ENCODE measurements around the gene MRC1.

The MRC1 gene

DNA sequence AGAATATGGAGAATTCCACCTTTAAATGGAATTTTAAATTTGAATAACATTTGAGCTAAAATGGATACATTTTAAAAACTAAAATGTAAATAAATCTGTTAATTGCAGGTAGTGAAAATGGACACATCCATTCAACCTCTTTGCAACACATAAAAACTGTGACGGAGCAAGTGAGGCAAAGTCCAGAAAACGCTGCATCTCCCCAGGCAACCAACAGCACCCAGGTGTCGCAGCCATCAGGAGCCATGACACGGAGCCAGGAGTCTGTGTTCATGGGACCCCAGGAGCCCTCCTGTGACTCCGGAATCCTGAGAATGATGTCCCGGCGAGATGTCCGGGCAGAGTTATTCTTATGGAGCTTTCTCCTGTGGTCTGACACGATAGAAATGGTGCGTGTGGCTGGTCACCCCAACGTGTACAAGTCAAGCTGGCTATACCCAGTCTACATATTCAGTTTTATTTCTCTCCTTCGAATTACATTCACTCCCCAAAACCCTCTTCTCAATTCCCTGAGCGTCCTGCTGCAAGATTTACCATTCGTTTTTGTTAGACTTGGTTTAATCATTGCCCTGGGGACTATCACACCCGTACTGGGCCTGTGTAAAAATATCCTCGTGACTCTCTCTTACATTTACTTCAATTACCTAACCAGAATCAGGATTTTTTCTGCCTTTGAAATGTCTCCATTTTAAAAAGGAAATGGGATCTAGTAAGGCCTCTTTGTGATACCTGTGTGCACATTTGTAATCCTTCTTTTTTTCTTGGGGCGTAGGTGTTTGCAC, 13.1 kb upstream of the MRC1 start:
- DNase-seq = no peak

DNA sequence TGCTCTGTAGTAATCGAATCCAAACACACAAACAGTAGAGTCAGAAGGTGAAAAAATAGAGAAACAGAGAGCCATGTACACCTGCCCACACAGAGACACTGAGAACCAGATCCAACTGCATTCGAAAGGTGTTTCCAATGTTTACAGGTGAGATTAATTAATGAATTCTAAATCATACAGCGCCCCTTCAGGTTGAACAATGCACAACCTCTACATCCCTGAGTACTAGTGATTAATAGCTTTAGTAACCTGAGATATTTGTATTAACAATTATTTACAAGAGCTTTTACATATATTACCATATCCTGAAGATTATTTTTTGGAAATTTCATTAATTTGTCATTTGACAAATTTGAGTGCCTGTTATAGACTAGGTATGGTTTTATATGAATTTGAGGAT, 7.6 kb upstream of the MRC1 start:
- no peak for DNase-seq

DNA sequence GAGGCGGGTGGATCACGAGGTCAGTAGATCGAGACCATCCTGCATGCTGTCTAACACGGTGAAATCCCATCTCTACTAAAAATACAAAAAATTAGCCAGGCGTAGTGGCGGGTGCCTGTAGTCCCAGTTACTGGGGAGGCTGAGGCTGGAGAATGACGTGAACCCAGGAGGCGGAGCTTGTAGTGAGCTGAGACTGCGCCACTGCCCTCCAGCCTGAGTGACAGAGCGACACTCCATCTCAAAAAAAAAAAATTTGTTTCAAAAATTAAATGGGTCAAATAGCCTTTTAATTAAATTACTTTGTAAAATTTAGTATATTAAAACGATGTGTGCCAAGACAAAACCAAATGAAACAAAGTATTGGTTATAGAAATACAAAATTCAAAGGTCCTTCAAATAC, 6.8 kb upstream of the MRC1 start:
- DNase-seq = no peak

DNA sequence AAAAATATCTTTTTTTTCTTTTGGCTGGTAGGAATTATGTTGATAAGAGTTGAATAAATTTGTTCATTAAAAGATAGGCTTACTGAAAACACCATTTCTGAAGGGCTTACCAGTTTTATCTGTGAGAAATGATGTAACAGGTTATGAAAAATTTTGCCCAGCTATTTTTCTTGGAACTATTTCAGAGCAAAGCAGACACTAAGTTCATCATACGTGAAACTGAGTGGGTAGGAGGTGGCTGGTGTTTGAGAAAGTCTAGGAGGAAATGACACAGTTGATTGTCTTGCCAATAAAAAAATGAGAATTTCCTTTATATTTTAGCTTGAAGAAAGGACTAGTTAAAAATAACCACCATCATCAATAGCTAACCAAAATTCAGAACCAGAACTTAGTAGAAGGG, 6.2 kb upstream of the MRC1 start:
- DNase-seq = no peak

DNA sequence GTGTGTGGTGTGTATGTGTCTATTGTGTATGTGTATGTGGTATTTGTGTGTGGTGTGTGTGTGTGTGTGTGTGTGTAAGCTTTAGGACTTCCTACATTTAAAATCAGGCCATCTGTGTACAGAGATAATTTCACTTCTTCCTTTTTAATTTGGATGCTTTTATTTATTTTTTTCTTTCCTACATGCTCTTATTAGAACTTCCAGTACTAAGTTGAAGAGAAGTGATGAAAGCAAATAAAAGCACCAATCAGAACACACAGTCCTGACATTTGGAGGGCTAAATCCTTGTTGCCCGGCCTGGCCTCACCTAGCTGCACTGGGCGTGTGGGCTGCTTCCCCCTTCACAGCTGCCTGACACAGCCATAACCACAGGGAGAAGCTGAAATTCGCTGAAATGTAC, 3.8 kb upstream of the MRC1 start:
- DNase-seq = no peak

DNA sequence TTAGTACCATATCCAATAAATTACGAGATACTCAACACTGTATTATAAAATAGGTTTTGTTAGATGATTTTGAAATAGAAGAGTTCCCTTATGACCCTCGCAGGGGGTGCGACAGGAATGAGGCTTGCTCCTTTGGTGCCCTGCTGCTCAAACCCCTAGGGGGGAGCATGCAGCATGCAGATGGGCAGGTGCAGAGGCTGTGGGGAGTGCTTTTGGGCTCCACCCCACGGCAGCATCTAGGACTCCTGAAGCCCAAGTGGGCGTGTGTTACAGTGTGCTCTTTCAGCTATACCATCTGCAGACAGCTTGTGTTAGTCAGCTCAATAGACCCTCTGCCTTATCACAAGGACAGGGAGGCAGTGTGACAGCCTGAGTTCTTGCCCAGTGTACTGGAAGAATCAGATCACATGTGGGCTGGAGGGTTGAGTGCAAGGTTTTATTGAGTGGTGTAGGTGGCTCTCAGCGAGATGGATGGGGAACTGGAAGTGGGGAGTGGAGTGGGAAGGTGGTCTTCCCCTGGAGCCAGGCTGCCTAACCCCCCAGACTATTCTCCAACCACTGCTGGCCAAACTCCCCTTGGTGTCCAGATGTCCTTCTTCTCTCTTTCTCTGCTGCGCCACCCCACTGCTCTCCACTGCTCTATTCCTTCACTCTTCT, 3.1 kb upstream of the MRC1 start:
- no peak for DNase-seq

DNA sequence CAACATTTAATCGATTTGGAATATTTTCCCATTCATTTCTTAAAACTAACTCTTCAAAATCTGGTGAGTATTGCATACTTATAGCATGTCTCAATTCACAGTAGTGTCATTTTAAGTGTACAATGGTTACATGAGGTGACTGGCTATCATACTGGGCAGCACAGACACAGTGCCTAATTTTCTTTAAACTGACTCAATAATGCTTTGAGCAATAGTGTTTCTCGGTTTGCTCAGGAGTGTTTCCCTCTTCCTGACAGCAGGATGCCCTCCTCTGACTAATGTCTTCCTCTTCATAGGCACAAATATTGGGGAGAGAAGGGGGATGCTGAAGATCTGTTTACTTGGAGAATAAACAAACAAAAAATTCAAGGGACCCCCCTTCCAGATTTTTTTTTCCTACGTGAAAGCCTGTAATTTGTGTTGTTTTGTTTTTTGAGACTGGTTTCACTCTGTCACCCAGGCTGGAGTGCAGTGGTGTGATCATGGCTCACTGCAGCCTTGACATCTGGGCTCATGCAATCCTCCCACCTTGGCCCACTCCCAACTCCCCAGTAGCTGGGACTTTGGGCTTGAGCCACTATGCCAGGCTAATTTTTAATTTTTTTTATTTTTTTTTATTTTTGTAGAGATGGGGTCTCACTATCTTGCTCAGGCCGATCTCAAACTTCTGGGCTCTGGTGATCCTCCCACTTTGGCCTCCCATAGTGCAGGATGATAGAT, 2.2 kb downstream of the MRC1 start:
- DNase-seq = no peak

DNA sequence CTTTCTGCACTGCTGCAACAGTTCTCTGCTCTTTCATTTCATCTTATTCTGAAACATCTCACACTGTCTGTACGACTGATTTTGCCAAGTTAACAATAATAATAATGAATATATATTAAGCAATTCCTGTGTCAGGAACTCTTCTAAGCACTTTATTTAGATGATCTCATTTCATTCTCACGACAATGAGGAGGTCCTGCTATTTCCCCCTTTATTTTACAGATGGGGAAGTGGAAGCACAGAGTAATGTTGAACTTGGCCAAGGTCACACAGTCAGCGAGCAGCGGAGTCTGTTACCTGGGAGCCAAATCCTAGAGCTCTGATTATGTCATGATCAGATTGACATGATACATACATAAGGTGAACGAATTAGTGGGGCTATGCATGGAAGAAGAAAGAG, 5.8 kb downstream of the MRC1 start:
- no peak for DNase-seq

DNA sequence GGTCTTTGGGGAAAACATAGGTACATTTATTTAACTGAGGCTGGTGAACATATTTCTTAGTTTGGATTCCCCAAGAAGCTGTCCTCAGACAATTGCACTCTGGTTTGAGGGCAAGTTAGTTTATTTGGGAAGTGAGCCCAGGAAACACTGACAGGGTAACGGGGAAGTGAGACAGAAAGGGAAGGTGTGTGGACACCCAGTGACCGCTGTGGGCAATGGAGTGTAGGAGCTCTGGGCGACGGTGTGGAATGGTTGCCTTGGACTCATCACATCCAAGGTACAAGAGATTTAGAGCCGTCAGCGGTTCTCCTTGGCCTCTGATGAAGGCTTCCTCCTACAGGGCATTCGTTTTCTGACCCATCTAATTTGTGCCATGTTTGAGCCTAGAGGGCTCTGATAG, 7.1 kb downstream of the MRC1 start:
- no peak for DNase-seq

DNA sequence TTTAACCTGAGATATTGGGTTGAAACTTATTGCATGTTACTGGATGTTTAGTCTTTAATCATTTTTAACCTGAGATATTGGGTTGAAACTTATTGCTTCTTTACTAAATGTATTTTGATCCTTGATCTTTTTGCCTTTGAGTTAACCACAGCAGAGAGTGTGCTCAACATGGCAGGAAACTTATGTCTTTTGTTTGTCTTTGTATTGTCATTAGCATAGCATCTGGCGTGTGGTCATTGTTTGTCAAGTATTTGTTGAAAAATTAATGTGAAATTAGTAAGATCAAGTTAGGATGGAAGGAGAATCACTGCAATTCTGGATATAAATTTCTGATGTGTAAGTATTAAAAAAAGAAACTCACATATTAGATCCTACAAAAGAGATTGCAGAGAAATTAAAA, 8.2 kb downstream of the MRC1 start:
- DNase-seq = no peak

DNA sequence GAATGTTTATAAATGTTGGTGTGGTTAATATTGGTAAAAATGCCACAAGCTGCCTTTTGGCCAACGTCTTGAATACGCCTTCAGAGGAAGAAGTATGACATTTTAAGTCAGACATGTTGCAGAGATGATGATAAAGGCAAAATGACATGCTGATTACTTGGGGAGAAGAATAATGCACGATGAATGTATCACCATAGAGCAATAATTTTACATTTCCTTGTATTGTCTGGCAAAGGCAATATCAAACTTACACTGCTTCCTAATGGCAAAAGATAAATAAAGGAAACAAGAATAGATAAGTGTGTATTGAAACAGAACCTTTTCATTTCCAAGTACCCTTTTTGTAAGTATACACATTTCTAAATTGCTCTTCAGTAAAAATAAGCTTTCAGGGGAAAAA, 8.6 kb downstream of the MRC1 start:
- no peak for DNase-seq

DNA sequence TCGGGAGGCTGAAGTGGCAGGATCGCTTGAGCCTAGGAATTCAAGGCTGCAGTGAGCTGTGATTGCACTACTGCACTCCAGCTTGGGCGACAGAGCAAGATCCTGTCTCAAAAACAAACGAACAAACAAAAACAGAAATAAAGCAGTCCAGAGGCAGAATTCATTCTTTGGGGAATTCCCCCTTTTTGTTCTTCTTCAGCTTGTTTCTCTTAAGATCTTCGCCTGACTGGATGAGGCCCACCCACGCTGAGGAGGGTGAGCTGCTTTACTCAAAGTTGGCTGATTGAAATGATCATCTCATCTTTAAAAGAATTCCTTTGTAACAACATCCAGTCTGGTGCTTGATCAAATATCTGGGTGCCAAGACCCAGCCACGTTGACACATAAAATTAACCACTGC, 10.7 kb downstream of the MRC1 start:
- no peak for DNase-seq

DNA sequence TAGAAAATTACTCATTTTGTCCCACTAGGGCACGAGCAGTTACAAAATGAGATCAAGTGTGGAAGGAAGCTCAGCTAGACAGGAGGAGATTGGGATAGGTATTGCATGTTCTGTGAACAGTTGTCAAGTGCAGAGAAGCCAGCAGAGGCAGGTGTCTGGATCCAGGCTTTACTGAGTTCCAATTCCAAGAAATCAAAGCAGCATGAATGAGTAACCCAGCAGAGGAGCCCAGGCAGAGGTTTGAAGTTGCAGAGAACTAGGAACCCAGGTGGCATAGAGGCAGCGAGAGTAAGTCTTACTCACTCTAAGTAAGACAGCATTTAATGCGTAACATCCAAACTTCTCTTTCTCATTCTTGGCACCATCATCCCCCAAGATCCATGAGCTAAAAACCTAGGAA, 11.8 kb downstream of the MRC1 start:
- DNase-seq = no peak

DNA sequence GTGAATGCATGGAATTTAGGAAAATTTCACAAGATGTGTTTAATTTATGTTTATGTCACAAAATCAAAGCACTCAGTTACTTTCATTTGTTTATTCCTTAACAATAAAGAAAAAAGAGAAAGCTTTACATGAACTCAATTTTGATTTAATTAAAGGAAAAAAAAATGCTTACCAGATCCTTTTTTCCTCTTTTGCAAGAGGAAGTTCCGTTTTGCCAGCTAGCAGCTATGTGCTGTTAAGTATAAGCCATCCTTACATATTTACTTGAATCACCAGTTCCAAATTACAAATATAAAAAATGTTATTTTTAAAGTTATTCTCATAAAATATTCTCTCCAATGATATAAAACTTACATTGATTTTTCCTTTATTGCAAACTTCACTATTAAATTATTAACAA, 12.7 kb downstream of the MRC1 start:
- DNase-seq = no peak

DNA sequence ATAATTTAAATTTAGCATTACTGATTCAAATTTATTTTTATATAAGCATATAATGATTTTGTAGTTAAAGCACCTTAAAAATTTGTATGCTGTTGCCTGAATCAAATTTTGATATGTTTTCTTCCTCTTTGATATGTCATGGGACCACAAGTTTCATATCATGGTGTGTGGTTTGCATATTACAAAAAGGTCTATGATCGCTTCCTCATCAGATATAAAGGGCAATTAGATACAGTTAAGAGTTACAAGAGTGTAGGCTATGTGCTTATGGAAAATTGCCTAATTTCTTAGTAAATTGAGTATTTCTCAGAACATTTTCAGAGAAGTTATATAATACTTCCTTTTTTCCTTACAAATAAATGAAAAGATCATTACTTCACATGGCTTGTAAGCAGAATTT, 22.2 kb downstream of the MRC1 start:
- DNase-seq = no peak

DNA sequence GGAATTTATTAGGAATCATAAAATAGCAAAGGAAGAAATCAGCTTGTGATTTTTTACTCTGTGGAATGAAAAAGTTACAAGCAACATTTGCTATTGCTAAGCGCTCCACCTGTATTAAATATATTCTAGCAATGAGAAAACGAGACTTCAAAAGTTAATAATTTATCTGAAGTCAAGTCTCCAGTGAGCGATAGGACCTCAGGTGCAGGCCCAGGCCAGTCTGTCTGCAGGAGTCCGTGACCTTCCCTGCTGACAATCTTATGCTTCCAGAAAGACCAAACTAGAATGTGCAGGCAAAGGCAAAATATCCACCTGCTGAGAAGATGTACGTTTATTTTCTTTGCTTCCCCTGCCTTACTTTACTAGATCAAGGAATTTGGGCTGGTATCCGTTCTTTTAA, 22.7 kb downstream of the MRC1 start:
- no peak for DNase-seq

DNA sequence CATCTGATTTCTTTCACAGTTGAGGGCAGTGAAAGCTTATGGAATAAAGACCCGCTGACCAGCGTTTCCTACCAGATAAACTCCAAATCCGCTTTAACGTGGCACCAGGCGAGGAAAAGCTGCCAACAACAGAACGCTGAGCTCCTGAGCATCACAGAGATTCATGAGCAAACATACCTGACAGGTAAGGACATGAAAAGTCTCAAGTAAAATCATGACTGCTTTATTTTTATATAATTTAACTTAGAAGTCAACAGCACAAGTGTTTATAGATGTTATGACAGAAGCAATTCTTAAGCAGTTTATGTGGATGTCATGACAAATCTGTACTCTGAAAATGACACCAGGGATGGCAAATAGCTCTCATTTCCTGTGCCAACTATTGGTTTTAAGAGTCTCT, 24.5 kb downstream of the MRC1 start:
- no peak for DNase-seq

DNA sequence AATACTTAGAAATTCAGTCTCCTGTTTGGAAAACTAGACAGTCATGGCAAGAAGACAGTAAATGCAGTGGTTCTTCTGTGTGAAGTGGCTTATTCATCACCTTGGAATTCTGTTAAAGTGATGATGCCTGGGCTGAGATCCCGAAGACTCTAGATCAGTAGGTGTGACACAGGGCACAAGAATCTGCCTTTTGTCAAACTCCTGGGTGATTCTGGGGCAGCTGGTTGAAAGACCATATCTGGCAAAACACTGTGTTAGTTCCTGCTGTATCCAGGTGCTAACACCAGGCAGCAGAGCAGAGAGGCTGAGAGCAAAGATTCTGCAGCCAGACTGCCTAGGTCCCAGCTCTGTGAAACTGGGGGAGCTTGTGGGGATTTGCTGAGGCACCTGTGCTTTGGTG, 26.5 kb downstream of the MRC1 start:
- DNase-seq = no peak

DNA sequence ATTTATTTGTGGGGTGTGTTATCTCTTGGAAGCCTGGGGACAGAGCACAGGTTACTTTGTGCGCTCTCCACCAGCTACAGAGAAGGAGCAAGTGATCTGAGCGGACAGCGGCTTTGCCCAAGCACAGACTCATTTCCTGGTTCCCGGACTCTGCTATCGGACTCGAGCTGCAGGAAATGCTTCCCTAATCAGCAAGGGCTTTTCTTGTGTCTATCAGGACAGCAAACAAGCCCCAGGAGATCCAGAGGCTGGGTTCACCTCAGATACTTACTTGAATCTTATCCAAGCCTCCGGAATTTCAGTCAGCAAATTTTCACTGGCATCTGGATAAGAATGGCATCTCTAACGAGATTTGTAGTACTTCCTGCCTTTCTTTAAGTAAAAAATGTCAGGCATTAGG, 27.8 kb downstream of the MRC1 start:
- no peak for DNase-seq

DNA sequence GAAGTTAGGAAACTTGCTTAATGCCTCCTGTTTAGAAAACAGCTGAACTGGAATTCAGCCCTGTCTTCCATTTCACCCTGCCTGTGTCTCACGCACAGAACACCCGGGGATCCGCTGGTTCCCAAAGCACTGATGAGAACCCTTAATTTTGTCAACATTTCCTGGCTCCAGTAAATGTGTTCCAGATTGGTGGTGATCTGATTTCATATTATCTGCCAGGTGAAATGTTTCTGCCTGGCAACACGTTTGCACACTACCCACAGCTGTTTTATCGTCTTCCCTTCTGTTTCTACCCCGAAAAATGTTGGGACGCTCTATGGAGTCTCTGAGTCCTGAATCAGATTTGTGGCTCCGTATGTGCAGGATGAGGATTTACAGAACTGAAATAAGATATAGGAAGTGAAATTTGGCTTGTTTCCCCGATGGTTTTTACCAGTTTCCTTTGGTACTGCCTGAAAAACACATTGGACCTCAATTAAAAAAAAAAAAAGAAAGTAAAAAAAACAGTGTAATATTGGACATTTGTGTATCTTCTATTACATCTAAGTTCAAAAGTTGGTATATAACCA, 29.0 kb downstream of the MRC1 start:
- no peak for DNase-seq

DNA sequence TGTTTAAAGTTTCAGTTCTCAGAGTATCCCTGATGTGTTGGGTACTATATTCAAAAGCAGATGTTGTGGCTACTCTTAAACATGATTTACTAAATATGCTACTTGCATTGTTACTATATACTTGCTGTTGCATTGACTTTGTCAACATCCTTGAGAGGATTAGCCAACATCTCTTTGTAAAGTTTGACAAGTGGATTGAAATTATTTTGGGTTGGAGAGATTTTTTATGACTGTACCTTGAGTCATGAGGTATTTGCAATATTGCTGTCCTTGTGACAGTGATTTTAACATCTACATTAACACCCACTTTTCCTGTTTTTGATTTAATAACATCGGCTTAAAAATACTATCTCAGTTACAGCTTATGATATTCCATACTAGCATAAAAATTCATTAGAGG, 31.9 kb downstream of the MRC1 start:
- no peak for DNase-seq

DNA sequence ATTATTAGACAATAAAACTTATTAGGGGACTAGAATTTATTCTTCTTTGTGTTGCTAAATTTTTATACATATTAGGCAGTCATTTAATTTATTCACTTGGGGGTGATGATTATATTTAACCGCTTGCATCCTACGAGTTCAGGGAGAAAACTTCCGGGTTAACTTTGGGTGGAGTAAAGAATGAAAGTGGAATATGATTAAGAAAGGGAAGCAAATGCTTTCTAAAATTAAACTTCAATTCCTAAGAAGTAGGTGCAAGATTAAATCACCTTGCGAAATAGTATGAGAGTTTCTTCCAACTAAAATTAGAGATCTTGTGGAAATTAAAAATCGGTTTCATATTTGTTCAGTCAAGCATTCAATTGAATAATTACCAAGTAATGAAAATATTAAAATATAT, 33.5 kb downstream of the MRC1 start:
- DNase-seq = no peak

DNA sequence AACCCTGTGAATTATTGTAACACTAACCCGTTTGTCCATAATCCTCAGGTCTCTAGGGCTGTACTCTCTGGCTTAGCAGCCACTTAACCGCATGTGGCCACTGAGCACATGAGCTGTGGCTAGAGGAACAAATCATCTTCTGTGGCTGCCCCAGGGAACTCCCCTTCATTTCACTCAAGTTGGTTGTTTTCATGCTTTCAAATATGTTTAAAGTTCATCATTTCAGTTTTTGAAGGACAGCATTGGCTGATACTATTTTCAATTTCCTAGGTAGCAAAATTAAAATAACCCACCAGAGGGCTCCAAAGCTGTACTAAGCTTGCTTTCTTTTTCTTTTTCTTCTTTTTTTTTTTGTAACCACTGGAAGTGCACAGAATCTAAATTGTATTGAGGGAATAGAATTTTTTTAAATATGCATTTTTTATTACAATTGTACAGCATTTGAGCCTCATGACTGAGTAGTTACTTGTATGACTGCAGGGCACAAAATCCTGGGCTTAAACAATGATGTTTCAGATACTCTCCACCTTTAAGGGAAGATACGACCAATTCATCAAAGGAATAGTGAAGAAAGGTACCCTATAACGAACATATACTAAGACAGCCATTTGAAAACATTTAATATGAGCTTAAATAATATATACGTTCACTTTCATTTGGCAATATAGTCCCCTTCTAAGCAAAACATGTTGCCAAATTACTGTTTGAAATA, 38.6 kb downstream of the MRC1 start:
- DNase-seq = no peak
